Esophagus squamous epithelium (tissue), 4 donors: ENCODE results near the gene SSX2IP.

ENCODE experiments used
- CTCF ChIP-seq, 6 experiments: fragments of 450-650 bp in 4 of 6; fragments of 200-600 bp in 2 of 6; sonication (generic) in 2 of 6; IDR thresholded peaks; one replicate each; pipeline ENCODE4 v1.5.1; 2016 to 2019; ENCODE audit warnings: antibody characterized with exemption in 6 of 6, mild to moderate bottlenecking in 4 of 6, moderate library complexity in 4 of 6
- POLR2A ChIP-seq, 4 donors: fragments of 450-650 bp; IDR thresholded peaks; one replicate each; pipeline ENCODE4 v1.6.1; 2017; ENCODE audit warnings: antibody characterized with exemption in 4 of 4, mild to moderate bottlenecking in 4 of 4, moderate library complexity in 3 of 4

- TF ChIP-seq CTCF (IDR thresholded peaks at IDR 0.05) (no peak), POLR2A (IDR thresholded peaks at IDR 0.05) (no peak)
Measured at GRCh38 chr1:84711869-84712268, 21.6 kb upstream of the SSX2IP start.
